Stimulated activated naive CD4-positive, alpha-beta T cell treated with Interleukin-2 at 50 U/mL for 16 hours (primary cell): ENCODE data around the gene CHD5.

Experiments used
- DNase-seq: peaks from one replicate; lab custom pipeline; 2025; lab: John Stamatoyannopoulos, UW

Gene CHD5

DNA sequence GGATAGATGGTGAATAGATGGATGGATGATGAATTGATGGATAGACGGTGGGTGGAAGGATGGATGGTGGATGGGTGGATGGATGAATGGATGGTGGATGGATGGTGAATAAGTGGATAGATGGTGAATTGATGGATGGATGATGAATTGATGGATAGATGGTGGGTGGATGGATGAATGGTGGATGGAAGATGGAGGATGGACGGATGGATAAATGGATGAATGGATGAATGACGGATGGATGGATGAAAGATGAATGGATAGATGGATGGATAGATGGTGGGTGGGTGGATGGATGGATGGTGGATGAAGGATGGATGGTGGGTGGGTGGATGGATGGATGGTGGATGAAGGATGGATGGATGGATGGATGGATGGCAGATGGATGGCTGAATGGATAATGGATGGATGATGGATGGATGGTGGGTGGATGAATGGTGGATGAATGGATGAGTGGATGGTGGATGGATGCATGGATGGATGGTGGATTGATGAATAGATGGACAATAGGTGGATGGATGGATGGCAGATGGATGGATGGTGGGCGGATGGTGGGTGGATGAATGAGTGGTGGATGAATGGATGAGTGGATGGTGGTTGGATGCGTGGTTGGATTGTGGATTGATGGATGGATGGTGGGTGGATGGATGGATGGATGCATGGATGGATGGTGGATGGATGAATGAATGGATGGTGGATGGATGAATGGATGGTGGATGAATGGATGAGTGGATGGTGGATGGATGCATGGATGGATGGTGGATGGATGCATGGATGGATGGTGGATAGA is 5.3 kb downstream of the CHD5 start:
- no peak for DNase-seq

DNA sequence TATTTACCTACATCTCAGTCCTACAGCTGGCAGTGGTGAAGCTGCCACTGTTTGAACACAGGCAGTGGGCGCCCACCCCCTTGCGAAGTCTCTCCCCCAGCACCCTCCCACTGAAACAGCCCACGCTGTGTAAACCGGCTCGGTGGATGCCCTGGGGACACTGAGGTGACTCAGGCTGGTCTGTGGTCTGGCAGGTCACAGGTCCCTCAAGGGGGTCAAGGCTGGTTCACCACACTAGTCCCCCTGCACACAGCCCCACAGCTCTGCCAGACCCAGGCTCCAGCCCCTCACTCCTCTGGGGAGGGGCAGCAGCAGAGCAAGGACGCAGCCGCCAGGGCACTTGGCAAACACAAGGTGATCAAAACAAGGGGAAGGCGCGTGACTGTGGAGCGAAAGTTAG is 7.6 kb downstream of the CHD5 start:
- DNase-seq, result no peak

DNA sequence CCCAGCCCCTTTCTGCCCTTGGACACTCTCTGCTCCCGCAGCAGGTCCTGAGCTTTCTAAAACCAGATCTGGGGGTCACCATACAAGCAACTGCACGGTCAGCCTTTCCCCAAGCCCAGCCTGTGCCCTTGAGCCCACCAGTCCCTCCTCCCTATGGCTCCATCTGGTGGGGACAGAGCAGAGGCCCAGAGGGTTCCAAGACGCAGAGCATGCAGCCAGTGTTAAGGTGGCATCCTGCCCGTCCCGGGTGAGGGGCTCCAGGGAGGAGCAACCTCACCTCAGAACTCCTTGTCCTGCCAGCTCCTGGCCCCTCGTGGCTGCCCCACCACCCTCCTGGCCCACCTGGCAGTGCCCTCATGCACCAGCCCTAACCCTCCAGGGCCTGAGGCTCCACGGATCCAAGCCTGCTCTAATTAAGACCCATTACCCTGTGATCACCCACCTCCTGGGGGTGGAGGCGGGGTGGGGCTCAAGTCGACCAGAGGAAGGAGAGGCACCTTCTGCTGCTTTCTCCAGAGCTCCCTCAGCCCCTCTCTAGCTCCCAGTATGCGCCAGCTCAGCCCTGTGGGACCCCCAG is 8.5 kb downstream of the CHD5 start:
- DNase-seq, result no peak

DNA sequence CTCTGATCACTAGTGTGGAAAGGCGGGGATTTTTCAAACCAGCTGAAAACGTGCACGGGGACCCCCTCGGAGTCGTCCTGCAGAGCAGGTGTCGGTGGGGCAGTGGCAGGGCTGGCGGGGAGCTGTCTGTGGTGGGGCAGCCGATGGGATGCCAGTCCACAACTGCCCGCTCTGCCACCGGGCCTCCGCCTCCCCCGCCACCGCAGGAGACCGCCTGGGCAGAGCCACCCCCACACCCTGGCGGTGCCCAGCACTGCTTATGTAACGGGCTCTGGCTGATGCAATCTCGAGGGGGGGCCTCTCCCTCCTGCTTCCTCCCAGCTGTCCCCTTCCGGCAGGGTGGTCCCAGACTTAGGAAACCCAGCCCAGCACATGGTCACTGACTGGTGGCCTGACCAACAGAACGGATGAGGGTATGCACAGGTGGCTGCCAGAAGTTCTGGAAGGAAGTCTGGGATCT is 9.3 kb downstream of the CHD5 start:
- no peak for DNase-seq

DNA sequence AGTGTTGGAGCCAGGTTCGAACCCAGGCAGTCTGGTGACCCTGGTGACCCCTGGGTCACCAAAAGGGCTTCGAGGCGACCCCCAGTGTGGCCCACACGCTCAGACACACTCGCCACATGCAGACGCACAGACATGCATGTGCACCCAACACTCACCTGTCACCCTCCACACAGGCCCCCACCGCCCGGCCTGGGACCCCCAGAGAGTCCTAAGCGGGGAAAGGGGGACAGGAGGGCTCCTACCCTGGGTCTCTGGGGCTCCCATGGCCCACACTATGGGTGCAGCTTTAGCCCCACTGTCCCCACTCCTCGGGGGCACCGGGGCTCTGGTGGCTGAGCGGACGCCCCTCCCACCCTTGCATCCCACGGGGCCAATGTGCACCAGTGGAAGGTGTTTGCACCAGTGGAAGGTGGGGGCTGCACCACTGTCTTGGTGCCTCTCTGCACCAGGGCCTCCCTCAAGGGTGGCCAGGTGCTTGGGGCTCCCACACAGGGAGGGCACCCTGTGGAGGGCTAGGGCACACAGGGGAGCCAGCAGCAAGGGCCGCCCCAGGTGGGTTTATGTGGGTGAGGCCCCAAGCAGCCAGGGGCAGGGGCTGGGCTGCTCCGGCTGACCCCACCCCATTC is 9.9 kb downstream of the CHD5 start:
- no peak for DNase-seq

DNA sequence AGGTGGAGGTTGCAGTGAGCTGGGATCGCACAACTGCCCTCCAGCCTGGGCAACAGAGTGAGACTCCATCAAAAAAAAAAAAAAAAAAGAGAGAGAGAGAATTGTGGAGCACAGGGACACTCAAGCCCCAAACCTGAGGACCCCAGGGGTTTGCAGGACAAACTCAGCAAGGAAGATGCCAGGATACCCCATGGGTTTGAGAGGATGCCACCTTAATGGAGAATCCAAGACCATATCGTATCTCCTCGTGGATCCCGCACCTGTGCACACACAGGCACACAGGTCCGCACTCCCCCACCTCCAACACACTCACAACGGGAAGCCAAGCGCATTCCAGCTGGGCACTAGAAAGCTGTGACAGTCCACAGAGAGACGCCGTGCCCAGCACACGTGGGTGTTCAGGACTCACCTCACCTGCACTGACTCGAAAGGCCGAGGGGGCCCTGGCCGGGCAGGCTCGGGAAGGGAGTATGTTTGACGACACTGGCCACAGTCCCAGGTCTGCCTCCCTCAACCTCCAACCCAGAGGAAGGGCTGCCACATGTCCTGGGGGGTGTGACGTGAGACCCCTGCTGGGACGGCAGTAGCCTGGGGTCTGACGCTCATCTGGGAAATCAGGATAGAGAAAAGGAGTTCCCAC is 11.1 kb downstream of the CHD5 start:
- no peak for DNase-seq

DNA sequence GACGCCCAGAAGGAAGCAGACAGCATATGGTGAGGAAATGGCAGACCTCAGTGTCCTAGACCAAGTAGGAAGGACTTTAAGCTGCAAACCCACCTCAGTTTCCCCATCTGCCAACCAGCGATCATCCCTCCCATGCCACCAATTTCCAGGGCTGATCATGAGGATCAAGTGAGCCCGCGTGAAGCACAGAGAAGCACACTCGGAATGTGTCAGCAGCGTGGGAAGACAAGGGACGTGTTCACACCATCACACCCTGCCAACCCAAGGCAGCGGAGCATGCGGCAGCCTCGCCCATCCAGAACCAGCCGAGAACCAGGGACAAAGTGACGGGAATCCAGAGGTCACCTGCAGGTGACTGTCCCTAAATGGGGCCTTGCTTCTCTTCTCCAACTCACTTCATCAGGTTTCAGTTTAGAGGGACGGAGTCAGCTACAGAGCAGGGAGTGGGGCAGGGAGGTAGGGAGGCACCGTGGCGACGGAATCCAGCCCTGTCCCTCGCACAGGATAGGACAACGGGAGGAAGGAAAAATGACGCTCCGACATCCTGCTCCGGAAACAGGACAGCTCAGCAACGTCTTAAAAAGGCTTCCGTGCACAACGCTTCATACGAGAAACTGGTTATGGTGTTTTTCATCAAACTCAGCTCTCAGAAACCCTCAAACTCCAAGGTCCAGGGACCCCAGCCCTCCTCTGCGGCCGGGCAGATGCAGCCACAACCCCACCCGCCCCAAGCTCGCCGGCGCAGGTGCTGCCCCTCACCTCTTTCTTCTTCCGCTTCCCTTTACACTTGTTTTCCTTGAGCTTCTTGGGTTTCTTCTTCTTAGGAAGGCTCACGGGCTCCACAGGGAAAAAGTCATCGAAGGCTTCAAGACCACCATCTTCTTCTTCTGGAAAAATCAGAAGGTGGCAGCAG is 12.5 kb downstream of the CHD5 start:
- DNase-seq, result no peak

DNA sequence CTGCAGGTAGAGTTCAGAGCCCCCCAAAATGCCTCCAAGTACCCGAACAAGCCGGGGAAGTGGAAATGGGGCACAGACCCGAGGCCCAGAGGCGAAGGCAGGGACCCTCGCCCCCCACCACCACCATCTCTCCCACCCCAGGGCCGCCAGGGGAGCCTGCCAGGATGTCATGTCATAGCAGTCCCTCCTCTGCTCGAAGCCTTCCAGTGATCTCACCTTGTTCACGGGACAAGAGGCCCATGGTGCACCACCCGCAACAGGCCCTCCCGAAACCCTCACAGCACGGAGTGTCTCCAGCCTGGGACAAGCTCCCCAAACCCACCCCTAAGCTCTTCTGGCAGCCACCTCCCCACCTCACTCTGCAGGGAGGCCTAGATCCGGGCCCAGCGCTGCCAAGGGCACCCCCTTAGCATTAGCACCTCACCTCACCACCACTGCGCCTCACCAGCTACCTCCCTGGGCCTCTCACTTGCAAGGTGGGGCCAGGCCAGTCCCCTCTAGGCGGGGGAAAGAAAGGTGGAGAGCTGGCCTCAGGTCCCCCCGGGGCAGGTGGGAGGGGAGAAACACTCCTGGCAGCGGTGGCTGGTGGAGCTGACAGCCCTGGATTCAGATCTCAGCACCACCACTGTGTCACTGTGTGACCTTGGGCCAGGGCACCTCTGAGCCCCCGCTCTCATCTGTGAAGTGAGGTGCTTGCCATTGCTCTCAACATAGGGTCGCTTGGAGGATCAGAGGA is 13.3 kb downstream of the CHD5 start:
- no peak for DNase-seq

DNA sequence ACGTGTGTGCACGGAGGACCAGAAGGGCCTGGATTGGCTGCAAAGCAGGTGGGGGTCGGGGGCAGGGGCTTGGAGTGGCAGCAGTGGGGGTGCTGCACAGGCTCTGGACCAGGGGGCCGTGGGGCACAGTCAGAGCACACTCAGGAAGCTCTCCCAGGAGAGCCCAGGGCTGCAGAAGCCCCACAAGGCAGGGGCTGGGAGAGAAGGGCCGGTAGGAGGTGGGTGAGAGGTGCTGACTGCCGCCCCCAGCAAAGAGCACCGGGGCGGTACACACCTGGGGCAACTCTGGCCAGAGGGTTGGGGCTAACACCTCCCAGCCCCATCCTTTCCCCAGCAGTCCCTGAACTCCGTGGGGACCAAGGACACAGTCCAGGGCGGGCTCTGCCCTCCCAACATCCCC is 13.9 kb downstream of the CHD5 start:
- DNase-seq, result no peak

DNA sequence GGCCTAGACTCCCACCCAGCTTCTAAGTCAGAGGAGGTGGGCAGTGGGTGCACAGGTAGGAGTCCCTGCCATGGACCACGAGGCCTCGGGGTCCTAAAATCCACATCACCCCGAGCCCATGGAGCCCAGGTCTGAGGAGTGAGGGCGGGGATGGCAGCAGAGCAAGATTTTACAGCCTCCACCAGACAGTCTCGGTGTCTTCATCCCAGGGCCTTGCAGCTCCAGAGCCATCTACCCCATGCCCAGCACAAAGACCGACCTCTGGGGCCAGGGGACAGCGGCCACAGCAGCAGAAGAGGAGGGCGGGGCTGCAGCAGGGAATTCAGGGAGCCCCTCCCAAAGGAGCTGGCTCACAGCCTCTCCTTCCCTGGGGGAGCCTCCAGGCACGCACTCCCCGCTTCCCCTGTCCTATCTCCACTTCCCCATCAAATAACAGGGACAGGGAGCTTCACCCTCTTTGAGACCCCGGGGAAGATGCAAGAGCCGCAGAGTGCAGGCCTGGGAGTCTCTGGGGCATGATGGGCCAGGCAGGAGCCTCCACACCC is 14.6 kb downstream of the CHD5 start:
- no peak for DNase-seq

DNA sequence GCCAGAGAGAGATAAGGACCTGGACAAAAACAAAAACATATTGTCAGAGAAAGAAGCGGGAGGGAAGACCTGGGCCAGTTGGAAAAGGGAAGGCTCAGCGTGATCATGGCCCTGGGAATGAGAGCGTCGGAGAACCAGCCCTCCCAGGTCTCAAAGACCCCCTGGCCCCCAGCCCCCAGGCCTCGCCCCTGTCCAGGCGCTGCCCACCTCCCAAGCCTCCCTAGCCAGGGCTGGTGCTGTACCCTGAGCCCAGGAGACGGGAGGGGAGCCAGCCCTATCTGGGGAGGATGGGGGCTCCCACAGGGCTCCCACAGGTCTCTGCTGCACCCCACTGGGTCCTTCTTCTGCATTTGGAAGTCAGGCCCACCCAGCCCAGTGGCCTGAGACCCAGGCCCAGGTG is 15.1 kb downstream of the CHD5 start:
- DNase-seq, result no peak

DNA sequence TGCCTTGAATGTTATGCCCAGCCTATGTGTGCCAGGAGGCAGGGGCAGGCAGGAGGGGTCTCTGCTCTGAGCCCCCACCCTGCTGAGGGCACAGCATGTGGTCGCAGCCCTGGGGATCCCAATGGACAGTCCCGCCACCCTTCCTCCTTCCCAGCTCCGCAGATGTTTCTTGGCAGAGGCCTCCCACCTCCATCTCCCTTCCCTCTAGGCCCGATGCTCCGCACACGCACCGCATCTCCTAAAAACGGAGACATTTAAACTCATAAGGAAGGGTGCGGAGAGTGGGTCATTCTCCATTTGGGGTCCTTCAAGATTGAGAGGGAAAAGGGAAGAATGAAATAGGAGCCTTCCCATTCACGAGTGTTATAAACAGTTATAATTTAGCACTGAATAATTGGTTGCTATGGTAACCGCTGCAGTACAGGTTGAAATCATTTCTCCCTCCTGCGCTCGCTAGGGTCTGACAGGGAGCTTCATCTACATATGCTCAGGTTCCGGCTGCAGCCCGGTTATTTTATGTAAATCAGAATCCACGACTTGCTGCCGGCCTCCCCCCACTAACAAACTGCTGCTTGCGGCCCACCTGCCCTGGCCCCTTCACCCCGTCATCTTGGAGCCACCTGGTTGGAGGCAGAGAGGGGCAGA is 16.0 kb downstream of the CHD5 start:
- DNase-seq, result no peak

DNA sequence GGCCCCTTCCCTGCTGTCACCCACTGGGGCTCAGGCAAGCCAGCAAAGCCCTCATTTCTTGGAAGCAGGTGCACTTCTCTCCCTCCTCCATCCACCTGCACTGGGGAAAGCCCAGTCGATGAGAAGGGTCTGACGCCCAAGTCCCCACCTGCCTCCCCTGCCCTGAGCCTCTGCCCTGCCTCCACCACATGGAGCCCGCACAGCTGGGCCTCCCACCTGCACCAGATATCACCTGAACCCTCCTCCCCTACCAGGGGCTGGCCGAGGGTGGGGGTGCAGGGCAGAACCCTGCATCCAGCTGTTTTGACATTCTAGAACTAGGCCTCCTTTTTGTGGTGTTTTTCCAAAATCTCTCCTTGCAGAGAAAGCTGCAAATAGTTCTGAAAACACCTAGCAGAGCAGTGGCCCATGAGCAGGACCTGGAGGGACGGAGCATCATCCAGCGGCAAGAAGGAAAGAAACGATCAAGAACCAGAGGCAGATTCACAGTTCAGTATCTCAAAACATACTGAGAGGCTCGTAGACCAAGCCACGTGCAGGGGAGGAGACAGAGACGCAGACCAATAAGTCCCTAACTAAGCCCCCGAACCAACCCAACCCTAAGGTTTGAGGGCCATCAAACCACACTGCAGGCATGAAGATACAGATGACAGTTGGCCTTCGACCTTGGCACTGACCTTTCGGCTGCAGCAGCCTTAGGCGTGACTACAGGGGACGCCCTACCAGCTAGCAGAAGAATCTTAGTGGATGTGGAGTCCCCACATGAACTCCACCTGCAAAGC is 16.7 kb downstream of the CHD5 start:
- no peak for DNase-seq

DNA sequence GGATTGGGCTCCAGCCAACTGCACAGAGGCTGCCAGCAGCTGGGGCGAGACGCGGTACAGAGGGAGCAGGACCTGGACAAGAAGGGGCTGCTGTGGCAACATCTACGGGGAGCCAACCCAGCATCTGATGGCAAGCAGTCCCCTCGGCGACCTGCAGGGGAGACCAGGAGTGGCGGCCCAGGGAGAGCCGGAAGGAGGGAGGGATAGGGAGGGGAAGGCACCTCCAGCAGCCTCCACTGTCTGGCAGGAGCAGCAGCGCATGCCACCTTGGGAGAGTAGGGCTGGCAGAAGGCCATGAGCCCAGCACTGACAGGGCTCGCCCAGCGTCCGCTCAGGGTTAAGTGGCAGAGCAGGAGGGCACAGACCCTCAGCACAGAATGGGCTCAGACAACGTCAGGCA is 17.3 kb downstream of the CHD5 start:
- no peak for DNase-seq

DNA sequence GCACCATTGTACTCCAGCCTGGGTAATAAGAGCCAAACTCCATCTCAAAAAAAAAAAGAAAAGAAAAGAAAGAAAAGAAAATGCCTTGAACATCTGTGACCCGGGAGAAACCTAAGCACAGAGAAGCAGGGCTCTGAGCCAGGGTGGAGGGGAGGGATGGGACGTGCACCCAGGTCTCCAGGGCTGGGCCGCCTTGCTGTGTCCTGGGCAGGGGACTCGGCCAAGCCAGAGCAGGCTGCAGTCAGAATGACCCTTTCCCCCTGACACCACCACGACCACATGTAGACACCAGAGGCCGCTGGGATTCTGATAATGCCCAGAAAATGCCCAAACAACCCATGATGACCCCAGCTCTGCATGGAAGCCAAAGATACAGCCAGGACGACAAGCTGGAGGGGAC is 17.8 kb downstream of the CHD5 start:
- no peak for DNase-seq

DNA sequence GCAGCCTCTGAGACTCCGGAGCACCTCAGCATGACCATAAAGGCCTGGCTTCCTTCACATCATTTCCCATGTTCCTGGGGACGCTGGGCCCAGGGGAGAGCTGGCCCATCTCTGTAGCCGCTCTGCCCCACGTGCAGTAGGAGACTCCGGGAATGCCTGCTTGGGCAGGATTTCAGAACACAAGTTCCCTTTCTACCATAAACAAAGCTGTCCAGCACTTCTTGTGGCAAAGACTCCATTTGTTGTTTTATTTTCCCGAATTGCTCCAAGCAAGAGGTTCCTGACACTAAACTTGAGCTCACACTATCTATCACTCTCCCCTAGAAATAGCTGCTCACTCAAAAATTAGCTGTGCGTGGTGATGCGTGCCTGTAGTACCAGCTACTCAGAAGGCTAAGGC is 21.9 kb downstream of the CHD5 start:
- DNase-seq, result no peak

DNA sequence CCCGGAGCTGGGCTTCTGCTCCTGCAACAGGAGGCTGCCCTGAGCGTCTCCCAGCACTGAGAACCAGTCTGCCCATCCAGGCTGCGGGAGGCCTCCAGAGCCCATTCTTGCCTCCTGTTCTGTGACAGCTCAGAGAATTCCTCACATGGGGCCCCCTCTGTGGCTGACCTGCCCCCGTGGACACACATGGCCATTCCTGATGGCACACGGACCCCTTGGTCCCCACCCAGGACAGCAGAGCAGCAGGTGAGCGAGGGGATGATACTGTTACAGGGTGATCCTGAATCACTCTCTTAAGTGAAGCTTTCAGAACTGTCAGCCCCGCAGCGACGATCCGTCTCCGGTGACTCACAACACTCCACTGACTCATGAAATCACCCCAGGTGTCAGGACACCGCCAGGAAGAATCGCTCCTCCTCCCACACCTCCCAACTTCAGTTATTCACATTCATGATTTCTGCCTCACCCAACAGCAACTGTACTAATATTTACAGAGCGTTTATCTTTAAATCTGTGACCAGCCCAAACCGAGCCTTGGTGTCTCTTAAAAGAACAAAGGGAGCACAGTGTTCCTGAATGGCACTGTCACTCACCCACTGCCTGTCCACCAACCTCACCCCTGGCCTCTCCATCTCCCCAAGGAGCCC is 22.5 kb downstream of the CHD5 start:
- DNase-seq, result peak; percentile 42

DNA sequence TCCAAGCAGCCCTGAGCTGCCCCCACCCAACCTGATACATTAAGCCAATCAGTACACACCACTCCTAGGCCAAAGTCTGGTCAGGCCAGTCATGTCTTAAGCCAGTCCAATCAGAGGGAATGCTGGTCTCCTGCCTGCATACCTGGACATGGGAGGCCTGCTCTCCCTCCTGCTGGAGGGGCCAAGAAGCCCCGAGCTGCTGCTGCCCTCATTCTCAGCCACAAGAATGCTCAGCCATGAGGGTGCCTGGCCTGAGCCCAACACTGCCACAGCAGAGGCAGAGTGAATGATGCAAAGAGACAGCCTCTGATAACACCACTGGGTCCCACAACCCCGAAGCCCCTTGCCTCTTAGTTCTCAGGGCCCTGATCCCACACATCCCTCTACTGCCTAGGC is 23.0 kb downstream of the CHD5 start:
- DNase-seq, result no peak
